Measurements from ENCODE around the gene TMEM163.
"Not testable (repeated sequence)": the region's sequence is repeated elsewhere in the genome, so short reads cannot be mapped to it uniquely, and the experiment has no call there.

Gene TMEM163

DNA sequence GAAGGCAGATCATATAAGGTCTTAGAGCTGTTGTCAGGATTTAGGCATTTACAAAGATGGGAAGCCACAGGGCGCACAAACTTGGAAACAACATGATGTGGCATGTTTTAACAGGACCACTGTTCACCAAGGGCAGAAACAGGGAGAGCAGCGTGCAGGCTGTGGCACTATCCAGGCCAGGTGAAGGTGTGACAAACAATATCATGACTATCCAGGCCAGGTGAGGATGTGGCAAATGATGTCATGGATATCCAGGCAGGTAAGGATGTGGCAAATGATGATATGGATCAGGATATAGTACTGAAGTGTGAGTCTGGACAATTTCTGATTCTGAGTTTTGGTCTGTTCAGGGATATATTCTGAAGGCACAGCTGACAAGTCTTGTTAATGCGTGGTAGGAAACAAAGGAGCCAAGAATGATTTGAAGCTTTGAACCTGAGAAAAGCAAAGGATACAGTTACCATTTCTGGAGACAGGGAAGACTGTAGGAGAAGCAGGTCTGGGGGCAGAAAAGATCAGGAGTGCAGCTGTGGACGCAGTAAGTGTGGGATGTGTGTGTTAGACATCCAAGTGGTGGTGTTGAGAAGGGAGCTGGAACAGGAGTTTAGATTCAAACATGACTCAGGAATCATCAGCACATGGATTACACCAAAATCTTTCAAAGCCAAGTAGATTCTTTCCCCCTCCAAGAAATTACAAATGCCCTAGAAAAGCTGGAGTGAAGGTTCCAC, 205.9 kb downstream of the TMEM163 start:
- no peak for DNase-seq

DNA sequence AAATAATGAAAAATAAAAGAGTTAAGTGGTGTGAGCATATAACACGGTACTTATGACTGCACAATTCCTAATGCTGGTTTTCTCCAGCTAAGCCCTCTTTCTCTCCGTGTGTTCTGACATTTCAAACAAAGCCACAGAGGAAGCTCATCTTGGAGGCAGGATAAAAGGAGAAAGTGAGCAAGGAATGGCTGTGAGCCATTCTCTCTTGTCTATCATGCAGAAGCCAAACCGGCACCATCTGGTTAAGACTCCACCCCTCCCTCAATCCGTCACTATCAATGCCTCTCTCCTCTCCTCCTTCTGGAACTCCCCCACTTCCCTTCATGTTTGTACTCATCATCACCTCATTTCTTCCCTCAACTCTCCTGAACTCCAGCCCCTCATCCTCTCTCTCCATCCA, 210.4 kb downstream of the TMEM163 start:
- DNase-seq: peak; percentile 36

DNA sequence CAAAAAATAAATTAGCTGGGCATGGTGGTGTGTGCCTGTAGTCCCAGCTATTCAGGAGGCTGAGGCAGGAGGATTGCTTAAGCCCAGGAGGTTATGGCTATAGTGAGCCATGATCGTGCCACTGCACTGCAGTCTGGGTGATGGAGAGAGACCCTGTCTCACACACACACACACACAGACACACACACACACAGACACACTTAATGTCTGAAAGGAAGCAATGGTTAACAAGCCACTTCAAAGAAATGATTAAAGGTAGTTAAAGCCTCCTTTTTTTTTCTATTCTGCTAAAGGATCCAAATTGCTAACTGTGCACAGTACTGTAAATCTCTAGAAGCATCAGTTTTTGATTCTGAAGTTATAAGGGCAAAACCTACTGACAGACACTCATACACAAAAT, 211.1 kb downstream of the TMEM163 start:
- no peak for DNase-seq

DNA sequence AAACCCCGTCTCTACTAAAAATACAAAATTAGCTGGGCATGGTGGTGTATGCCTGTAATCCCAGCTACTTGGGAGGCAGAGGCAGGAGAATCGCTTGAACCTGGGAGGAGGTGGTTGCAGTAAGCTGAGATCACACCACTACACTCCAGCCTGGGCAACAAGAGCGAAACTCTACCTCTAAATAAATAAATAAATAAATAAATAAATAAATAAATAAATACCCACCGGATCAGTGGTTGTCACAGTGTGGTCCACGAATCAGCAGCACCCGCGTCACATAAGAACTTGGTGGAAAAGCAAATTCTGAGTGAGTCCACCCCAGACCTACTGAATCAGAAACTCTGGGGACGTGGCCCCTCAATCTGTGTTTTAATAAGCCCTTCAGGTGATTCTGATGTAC, 211.6 kb downstream of the TMEM163 start:
- DNase-seq: not testable (repeated sequence)

DNA sequence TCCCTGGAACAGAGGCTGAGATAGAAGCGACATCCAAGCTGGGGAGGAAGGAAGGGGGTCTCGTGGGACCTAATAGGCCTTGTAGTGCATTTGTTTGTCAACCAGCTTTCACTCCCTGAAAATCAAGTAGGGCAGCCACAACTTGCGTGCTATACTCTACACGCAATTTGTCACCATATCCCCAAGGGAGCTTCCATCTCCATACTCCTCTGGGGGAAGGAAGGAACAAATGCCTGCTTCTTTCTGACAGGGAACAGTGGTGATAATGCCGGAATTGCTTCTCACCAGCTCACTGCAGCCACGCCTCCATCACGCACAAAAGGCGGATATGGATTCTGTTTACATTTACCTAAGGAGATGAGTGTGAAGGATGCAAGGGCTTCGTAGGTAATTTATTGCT, 213.4 kb downstream of the TMEM163 start:
- DNase-seq: no peak

DNA sequence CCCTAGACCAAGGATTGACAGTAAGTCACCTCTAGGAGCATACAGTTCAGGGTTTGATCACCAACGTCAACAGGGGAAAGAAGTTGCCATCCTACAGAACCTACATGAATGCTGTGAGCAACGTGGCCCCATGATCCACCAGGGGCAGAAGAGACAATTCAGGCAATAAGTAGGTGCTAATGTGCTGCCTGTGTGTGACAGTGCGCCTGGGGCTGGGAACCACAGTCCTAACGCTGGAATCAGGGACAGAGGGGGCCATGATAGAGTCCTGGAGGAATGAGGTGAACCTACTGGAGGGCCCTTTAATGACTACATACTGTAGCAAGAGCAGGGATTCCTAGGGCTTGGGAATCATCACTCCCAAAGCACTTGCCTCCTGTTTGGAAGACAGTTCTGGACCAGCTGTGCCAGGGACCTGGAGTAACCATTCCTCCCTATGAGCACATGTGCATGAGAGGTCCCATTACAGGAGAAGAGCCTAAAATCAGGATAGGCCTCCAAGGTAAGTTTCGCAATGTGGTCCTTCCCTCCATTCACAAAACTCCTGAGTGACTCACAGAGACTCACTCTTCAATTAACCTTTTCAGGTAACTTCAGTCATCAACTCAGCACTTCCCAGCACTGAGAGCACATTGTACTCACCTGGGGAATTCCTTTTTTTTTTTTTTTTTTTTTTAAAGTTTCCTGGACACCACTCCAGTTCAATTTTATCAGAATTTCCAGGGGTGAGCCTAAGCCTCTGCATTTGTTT, 214.0 kb downstream of the TMEM163 start:
- DNase-seq: no peak

DNA sequence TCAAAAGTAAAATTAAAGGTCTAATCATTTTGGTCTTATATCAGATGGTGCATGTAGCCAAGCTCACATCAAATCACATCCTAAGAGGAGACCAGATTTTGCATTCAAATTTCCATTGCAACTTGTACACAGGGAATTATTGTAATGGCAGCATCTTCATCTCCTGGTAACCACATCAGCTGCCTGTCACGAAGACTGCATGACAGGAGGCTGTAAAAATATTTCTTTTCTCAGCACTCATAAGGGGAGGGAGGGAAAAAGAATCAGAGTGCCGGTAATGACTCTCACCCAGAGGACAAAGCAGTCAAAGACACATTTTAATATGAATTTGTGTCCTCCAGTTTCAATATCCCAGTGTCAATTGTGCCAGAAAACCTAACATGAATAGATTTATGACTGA, 216.7 kb downstream of the TMEM163 start:
- no peak for DNase-seq

DNA sequence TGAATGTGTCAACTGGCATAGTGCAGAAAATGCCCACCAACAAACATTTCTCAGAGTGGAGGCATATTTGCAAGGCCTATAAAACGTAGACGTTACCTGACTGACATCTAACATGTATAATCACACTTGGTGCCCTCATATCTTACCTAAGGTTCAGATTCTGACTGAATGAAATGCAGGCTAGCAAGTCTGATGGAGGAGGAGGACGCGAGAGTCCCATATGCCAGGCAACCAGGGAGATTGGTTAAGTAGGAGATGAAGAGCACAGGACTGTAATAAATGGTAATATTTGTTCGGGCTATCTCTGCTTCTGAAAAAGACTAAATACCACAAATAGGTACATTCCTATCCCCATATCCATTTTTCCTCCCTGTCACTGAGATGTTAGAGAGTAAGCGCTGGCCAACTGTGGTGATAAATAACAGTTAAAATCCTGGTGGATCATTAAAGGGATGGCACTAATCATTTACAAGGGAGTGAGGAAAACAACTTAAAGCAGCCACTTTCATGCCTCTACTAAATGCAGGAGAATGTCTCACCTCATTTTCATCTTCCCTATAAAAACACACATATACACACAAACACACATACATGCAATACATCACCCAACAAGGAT, 217.2 kb downstream of the TMEM163 start:
- no peak for DNase-seq

DNA sequence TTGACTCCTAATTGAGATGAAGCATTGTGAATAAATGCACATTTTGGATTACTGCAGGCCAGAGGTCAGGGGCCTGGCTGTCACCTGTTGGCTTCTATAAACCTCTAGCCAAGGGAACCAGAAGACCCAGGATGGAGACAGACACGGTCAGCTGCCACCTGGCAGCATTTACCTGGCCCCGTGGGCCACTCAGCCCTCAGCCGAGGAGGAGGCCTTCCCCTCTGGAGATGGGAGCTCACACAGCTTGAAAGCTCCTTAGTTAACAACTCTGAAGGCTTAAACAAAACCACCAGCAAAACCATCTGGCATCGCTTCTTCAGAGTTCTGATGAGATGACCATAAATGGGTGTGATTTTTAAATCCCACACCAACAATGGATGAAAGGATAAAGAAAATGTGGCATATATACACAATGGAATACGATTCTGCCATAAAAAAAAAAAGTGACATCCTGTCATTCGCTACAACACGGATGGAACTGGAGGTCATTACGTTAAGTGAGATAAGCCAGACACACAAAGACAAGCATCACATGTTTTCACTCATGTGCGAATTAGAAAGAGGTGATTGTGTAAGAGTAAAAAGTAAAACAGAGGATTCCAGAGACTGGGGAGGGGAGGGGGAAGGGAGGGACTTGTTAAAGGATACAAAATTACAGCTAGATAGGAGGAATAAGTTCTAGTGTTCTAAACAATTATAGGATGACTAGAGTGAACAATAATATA, 218.4 kb downstream of the TMEM163 start:
- no peak for DNase-seq

DNA sequence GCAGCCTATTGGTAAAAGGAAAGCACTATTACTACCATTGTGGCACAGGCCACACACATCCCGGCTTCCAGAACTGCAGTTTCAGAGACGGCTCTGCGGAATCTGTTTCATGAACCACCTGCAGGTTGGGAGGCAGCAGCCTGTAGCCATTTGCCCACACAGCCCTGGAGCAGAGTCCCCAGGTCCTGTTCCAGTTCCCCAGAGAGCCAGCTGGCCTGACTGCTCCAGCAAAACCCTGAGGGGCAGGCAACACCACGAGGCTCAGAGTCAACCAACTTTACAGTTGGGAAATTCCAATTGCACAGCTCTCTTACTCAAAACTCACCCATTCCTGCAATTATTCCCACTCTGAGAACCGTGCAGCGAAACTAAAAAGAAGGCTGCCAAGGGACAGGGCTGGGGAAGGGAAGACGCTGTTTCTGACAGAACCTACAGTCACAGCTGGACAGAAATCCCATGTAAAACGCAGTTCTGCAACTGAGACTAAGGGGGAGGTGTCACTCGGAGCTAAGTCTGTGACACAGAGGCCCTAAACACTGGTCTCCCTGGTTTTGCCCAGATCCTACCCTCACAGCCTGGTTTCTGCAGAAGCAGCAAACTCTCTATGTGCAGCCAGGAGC, 219.4 kb downstream of the TMEM163 start:
- no peak for DNase-seq

DNA sequence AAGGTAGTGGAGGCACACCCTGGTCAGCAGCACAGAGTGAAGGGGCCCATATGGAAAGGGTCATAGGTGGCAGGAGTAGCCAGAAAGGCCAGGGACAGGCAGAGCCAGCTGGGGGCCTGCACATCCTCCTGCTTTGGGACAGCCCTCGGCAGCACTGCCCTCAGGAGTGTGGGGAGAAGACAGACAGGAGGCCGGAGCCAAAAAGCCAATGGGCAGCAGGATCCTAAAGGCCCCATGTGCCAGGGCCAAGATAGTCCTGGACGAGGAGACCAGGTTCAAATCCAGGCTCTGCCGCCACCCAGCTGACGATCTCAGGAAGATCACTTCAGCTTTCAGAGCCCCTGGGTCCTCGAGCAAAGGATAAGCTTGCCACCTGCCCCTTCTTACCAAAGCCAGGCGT, 220.1 kb downstream of the TMEM163 start:
- DNase-seq: no peak

DNA sequence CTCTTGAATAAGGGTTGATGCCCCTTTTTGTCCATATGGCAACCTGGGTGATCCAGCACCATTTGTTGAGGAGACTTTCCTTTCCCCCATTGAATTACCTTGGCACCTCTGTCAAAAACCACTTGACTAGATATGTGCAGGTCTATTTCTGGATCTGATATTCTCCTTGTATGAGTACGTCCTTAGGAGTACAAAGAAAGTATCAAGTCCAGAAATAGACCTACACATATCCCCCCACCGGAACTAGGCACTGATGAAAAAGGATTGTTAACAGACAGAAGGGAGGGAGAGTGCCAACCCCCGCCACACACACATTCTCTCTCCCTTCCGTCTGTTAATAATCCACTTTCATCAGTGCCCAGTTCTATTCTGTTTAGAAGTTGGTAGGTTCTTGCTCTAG, 225.0 kb downstream of the TMEM163 start:
- DNase-seq: no peak

DNA sequence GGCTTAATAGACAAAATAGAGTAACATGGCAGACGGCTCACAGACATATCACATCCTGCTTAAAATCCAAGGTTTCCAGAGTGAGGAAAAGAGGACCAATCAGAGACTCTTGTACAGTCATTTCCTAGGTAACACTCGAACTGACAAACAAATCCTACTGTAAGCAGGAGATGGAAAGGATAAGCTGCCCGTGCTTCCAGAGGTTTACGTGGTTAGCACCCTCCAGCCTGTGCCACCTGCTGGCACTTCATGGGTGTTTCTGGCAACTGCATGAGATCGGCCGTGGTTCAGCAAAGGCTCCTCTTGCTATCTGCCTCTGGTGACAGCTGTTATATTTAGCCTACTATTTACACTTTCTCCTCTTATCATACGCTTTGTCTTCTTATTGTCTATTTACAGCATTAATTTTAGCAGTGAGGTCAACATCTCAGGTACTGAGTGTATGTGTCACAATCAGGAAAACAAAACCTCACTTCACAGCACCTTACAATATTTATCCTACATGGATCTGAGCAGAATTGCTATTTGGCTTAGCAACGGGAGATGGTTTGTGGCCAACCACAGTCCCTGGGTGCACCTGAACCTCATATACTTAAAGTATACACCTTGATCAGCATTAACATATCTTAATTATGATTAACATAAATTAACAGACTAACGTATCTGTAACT, 226.9 kb downstream of the TMEM163 start:
- peak; percentile 93 for DNase-seq

DNA sequence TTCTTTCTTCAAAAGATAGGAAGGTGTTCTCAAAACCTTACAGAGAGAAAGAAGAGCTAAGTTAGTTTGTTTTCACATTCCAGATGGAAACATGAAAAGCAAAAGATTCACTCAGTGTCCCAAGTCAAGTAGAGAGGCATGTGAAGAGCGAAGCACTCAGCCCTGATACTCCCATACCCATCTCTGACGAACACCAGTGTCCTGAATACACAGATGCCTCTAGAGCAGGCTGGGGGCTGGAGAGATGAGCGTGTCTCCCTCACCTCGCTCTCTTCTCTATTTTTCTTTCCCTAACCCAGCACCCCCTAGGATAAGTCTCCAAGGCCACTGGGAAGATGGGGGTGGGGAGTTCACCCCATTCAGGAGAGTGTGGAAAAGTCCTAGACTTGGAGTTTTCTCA, 227.8 kb downstream of the TMEM163 start:
- no peak for DNase-seq

DNA sequence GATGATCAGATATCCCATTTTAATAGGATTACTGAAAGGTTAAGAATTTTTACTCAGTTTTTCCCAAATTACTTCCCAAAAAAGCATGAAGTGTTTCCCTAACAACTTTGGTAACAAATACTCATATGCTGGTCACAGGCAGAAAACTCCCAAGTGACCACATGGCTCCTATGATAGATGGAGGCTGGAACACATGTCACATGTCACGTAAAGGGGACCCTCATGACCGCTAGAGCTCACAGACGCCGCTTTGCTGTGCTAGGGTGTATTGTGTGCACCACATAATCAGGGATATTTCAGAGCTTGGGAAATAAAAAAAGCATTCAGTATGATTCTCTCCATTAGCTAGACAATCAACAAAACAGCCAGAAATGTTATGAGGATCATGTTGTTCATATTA, 228.2 kb downstream of the TMEM163 start:
- DNase-seq: no peak

DNA sequence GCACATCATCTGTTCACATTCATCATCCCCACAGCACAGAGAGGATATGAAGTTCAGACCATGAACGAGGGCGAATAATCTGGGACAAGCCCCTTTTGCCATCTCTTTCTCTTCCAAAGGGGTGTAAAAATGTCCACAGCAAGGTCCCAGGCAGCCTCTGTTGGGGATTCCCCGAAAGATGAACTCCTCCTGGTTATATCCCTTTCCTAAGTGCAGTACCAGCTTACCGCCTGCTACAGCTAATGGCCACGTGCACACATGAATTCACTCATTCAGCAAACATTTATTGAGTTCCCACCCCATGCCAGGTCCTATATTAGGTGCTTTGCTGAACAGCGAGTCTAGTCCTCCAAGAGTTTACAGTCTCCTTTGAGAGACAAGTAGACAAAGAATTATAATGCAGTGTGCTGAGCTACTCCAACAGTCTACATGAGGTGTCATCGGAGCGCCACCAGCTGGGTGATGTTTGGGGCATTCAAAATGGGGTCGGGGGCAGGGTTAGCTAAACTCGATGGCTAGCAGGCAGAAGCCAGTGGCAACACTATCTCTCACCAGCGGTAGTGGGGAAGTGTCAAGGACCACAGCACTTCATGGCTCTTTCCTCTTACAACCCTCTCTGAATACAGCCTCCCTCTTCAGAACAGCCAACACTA, 228.9 kb downstream of the TMEM163 start:
- no peak for DNase-seq

DNA sequence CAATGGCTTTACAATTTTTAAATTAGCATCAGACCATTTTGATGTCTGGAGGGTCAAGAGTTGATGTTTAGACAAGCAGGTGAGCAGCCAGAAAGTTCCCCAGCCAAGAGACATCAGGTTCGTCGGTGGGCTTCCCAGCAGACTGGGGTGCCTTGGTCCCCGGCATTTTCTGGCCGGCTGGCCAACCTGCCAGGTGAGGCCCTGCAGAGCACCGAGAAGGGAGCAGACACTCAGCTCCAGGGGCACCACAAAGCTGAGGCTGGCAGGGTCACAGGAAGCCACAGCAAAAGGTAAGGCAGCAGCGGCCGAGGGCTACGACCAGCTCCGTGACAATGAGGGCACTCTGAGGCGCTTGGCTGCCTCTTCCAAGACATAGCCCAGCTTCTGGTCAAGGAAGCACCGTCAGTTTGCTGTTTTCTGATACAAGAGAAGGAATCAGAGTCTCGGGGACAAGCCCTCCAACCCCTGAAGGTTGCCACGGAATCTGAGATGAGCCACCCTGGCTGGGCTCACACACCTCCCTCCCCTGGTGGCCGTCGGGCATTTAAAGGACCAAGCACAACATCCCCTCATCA, 235.9 kb downstream of the TMEM163 start:
- no peak for DNase-seq

DNA sequence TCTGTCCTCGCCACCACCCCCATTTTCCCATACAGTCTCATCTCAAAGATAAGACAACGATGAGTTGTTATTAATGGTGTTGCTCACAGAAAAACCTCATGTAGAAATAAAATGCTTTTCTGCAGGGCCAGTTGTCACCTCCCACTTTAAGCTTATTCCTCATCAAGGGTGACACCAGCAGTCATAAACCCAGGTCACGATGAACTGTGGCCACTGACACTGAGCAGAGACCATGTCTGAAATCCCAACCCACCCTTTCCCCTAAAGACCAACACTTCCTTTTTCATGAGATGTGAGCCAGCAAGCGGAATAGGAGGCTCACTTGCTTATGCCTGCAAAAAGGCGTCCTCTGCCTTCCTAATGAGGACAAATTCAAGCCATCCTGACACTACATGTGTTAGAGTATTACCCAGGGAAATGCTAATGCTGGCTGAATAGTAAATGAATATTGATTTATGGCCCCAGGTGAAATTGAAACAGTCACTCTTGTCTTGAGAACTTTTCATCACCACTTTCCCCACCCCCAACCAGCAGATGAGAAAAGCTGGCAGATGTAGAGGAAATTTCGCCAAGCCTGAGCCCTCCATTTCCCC, 236.6 kb downstream of the TMEM163 start:
- no peak for DNase-seq

DNA sequence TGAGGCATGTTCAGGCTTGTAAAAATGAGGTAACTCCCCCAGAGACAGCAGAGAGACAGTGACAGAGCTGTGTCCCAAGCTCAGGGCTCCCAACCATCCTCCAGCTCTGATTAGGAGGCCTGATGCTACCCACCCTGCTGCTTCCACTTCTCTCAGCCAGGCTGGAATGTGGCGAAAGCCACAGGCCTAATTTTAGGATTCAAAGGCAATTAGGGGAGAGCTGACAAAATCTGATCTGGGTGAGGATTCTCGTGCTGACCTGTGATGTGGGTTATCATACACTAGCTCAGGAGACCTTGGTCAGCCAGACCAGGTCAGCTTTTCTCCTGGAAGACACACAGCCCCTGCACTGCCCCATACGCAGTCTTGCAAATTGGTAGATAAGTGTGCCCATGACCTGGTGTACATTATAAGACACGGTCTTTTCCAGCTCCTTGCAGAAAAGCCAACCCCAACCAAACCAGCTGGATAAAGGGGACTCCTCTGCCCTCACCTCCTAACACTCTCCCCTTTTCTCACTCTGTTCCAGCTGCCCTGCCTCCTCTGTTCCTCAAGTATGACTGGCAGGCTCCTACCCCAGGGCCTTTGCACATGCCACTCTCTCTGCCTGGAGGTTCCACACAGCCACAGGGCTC, 239.0 kb downstream of the TMEM163 start:
- no peak for DNase-seq

DNA sequence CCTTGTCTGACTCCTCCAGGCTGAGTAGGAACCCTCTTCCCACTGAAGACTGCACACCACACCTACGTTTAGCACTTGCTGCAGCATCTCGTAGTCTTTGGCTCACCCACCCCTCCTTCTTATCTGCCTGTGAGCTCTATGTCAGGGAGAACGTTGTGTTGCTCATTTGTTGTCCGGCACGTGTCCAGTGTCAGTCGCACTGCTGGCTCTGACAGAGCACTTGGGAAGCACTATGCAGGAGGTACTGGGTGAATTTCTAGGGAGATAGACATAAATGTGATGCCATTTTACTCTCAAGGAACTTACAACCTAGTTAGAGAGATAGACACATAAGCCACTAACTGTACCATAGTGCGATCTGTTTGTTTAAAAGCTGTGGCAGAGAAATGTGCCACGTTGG, 241.8 kb downstream of the TMEM163 start:
- not testable (repeated sequence) for DNase-seq

Data from COR-L47 (cell line).